Measurements from ENCODE around the gene PSMA6.

DNA sequence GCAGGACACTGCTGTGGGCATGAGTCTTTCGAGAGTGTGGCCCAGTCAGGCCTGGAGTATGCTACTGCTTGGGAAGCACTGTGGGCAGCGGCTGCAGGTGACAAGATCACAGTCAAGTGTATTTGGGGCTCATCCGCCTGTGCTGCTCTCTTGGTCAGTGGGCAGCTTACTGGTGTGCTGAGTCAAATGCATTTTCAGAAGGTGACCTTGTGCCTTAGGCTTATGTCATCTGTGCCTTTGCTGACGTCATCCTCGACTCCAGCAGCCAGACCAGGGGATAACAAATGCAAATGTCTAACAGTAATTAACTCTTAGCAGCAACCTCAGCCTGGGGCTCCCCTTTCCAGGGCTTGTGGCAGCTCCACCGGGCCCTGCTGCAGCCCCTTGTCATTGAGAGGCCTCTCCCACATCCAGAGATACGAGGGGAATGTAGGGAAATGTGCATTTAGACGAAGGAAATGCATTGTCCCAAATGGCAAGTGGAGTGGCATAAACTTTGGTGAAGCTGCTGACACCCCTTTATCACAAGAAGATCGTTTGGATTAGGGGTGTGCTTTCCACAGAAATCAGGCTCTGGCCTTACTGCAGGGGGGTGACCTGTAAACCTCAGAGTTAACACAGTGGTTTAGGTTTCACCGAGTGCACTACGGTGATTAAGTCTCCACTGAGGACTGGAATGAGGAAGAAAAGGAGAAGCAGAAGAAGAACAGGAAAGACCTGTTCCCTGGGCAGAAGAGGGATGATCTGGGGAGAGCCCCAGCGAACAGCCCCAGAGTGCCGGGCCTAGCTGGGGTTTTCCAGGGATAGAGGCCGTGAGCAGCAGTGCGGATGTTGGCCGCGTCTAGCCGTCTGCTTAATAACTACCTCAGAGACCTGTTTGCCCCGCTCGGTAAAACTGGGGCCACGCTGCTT, 39.7 kb downstream of the PSMA6 start:
- TF ChIP-seq, protein P1, sequence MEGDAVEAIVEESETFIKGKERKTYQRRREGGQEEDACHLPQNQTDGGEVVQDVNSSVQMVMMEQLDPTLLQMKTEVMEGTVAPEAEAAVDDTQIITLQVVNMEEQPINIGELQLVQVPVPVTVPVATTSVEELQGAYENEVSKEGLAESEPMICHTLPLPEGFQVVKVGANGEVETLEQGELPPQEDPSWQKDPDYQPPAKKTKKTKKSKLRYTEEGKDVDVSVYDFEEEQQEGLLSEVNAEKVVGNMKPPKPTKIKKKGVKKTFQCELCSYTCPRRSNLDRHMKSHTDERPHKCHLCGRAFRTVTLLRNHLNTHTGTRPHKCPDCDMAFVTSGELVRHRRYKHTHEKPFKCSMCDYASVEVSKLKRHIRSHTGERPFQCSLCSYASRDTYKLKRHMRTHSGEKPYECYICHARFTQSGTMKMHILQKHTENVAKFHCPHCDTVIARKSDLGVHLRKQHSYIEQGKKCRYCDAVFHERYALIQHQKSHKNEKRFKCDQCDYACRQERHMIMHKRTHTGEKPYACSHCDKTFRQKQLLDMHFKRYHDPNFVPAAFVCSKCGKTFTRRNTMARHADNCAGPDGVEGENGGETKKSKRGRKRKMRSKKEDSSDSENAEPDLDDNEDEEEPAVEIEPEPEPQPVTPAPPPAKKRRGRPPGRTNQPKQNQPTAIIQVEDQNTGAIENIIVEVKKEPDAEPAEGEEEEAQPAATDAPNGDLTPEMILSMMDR (IDR thresholded peaks at IDR 0.05; ENCODE audit: low read depth, low read length) = no peak
- no peak for TF ChIP-seq POLR2A (IDR thresholded peaks at IDR 0.05; ENCODE audit: extremely low read depth, insufficient read length)

Measured in NB4 (cell line).